GM12892 (cell line): ENCODE measurements around the gene KIF2C.

Experiments
- POLR2A ChIP-seq: IDR thresholded peaks from 2 replicates; pipeline ENCODE4 v1.6.1; 2011; ENCODE audit warnings: low read depth, low read length, control low read depth
- POLR2AphosphoS5 ChIP-seq: IDR thresholded peaks from 2 replicates; pipeline ENCODE4 v1.6.1; 2011; ENCODE audit warnings: low read depth, low read length, control low read depth
- TAF1 ChIP-seq: IDR thresholded peaks from 2 replicates; pipeline ENCODE4 v1.6.1; 2011; ENCODE audit warnings: low read depth, mild to moderate bottlenecking, control low read depth, low read length, borderline replicate concordance

- TF ChIP-seq TAF1 (no peak), POLR2A (no peak), POLR2AphosphoS5 (no peak)
These were observed 20.3 kb upstream of the KIF2C start for GRCh38 chr1:44719318-44719717.
